H9 (cell line): ENCODE data around the gene PACC1. TPM values are rescaled to one million over a fixed set of nuclear protein-coding genes. Genes with fewer than 3 reads are reported as not detected.

Experiments
- DNase-seq: peaks from one replicate; pipeline ENCODE4 v3.0.0-alpha.2; 2017
- H2AFZ ChIP-seq: one replicate; pipeline ENCODE4 v1.6.1; 2013; ENCODE audit warnings: mild to moderate bottlenecking, low read length, control low read depth, moderate library complexity
- H2AK5ac ChIP-seq: 2 replicates; pipeline ENCODE4 v1.6.1; 2013; ENCODE audit warnings: low read length, control low read depth, mixed read lengths; ENCODE audit not compliant: insufficient read length
- H2BK120ac ChIP-seq: one replicate; pipeline ENCODE4 v1.6.1; 2013; ENCODE audit warnings: low read depth, mild to moderate bottlenecking, low read length, control low read depth, inconsistent platforms; ENCODE audit not compliant: poor library complexity, severe bottlenecking
- H2BK12ac ChIP-seq: 2 replicates; pipeline ENCODE4 v1.6.1; 2013; ENCODE audit warnings: low read length, control low read depth, mixed read lengths, low read depth; ENCODE audit not compliant: insufficient read length
- H2BK15ac ChIP-seq: 2 replicates; pipeline ENCODE4 v1.6.1; 2013; ENCODE audit warnings: low read depth, low read length, control low read depth
- H2BK20ac ChIP-seq: one replicate; pipeline ENCODE4 v1.6.1; 2013; ENCODE audit warnings: low read depth, mild to moderate bottlenecking, low read length, control low read depth, inconsistent platforms; ENCODE audit not compliant: poor library complexity, severe bottlenecking
- H2BK5ac ChIP-seq: 2 replicates; pipeline ENCODE4 v1.6.1; 2013; ENCODE audit warnings: low read length, control low read depth, mixed read lengths; ENCODE audit not compliant: insufficient read length
- H3K14ac ChIP-seq: 2 replicates; pipeline ENCODE4 v1.6.1; 2013; ENCODE audit warnings: low read length, control low read depth; ENCODE audit not compliant: insufficient read depth
- H3K18ac ChIP-seq: 2 replicates; pipeline ENCODE4 v1.6.1; 2013; ENCODE audit warnings: low read depth, mild to moderate bottlenecking, mixed read lengths, low read length, control low read depth; ENCODE audit not compliant: insufficient read length
- H3K23ac ChIP-seq: 2 replicates; pipeline ENCODE4 v1.6.1; 2013; ENCODE audit warnings: low read length, control low read depth, mixed read lengths, low read depth; ENCODE audit not compliant: insufficient read length
- H3K23me2 ChIP-seq: 2 replicates; pipeline ENCODE4 v1.6.1; 2013; ENCODE audit warnings: low read depth, mild to moderate bottlenecking, mixed read lengths, low read length, control low read depth; ENCODE audit not compliant: insufficient read length, poor library complexity, severe bottlenecking
- H3K27ac ChIP-seq: 2 replicates; pipeline ENCODE4 v1.5.1; 2013; ENCODE audit warnings: low read length, control low read depth, mixed read lengths, low read depth; ENCODE audit not compliant: insufficient read length
- H3K27me3 ChIP-seq: 2 replicates; pipeline ENCODE4 v1.6.1; 2013; ENCODE audit warnings: low read length, control low read depth, inconsistent platforms; ENCODE audit not compliant: insufficient read depth
- H3K4ac ChIP-seq: 2 replicates; pipeline ENCODE4 v1.6.1; 2013; ENCODE audit warnings: low read depth, mild to moderate bottlenecking, control low read depth, inconsistent platforms, low read length, moderate library complexity
- H3K4me1 ChIP-seq: 2 replicates; pipeline ENCODE4 v1.6.1; 2013; ENCODE audit warnings: low read length, control low read depth, inconsistent platforms; ENCODE audit not compliant: insufficient read depth
- H3K4me2 ChIP-seq: 2 replicates; pipeline ENCODE4 v1.6.1; 2013; ENCODE audit warnings: low read length, control low read depth, mixed read lengths; ENCODE audit not compliant: insufficient read length, insufficient read depth
- H3K56ac ChIP-seq: 2 replicates; pipeline ENCODE4 v1.6.1; 2013; ENCODE audit warnings: low read depth, mild to moderate bottlenecking, mixed read lengths, low read length, control low read depth; ENCODE audit not compliant: insufficient read length
- H3K79me1 ChIP-seq: 2 replicates; pipeline ENCODE4 v1.6.1; 2013; ENCODE audit warnings: low read depth, mild to moderate bottlenecking, moderate library complexity, low read length, control low read depth, inconsistent platforms; ENCODE audit not compliant: insufficient read depth, poor library complexity, severe bottlenecking
- H3K79me2 ChIP-seq: 2 replicates; pipeline ENCODE4 v1.6.1; 2013; ENCODE audit warnings: low read length, control low read depth, inconsistent platforms; ENCODE audit not compliant: insufficient read depth
- H3K9ac ChIP-seq: 2 replicates; pipeline ENCODE4 v1.6.1; 2013; ENCODE audit warnings: low read length, control low read depth, mixed read lengths; ENCODE audit not compliant: insufficient read length; ENCODE audit errors: extremely low read depth
- H3K9me3 ChIP-seq: one replicate; pipeline ENCODE4 v1.6.1; 2013; ENCODE audit warnings: low read depth, low read length, inconsistent platforms; ENCODE audit not compliant: control insufficient read depth
- H3T11ph ChIP-seq: one replicate; pipeline ENCODE4 v1.6.1; 2013; ENCODE audit warnings: mild to moderate bottlenecking, low read length, control low read depth, inconsistent platforms
- H4K20me1 ChIP-seq: one replicate; pipeline ENCODE4 v1.6.1; 2013; ENCODE audit not compliant: control insufficient read depth, insufficient read length, insufficient read depth
- H4K5ac ChIP-seq: 2 replicates; pipeline ENCODE4 v1.6.1; 2013; ENCODE audit warnings: low read depth, mild to moderate bottlenecking, mixed read lengths, low read length, control low read depth; ENCODE audit not compliant: insufficient read length
- H4K8ac ChIP-seq: replicated peaks from 2 replicates; pipeline ENCODE4 v1.6.1; 2013; ENCODE audit warnings: low read length, control low read depth, mixed read lengths, low read depth; ENCODE audit not compliant: insufficient read length
- H4K91ac ChIP-seq: 2 replicates; pipeline ENCODE4 v1.6.1; 2013; ENCODE audit warnings: low read depth, mild to moderate bottlenecking, moderate library complexity, mixed read lengths, low read length, control low read depth; ENCODE audit not compliant: insufficient read length
- H3K27ac Mint-ChIP-seq, 3 experiments: 2 replicates in 2 of 3; 3 replicates in 1 of 3; pipeline ENCODE4 v1.8.0; 2020 to 2021; ENCODE audit warnings: mixed read lengths in 3 of 3, mild to moderate bottlenecking in 1 of 3, moderate library complexity in 1 of 3
- H3K27me3 Mint-ChIP-seq: 2 replicates; pipeline ENCODE4 v1.8.0; 2021; ENCODE audit warnings: low read depth, mild to moderate bottlenecking, moderate library complexity, mixed read lengths
- H3K36me3 Mint-ChIP-seq, 3 experiments: 2 replicates in 2 of 3; 3 replicates in 1 of 3; pipeline ENCODE4 v1.8.0; 2020 to 2021; ENCODE audit warnings: low read depth in 3 of 3, mixed read lengths in 3 of 3; ENCODE audit not compliant: insufficient read depth in 1 of 3
- H3K4me1 Mint-ChIP-seq, 2 experiments: 2 replicates each; pipeline ENCODE4 v1.8.0; 2020; ENCODE audit warnings: mixed read lengths in 2 of 2
- H3K4me3 Mint-ChIP-seq, 2 experiments: 2 replicates in 1 of 2; 3 replicates in 1 of 2; pipeline ENCODE4 v1.8.0; 2020 to 2021; ENCODE audit warnings: mild to moderate bottlenecking in 2 of 2, mixed read lengths in 2 of 2, moderate library complexity in 1 of 2
- H3K9me3 Mint-ChIP-seq, 2 experiments: 2 replicates in 1 of 2; 3 replicates in 1 of 2; pipeline ENCODE4 v1.8.0; 2020; ENCODE audit warnings: mild to moderate bottlenecking in 2 of 2, mixed read lengths in 2 of 2, moderate library complexity in 1 of 2
- CTCF ChIP-seq: fragments of 200-600 bp; sonication (generic); conservative IDR thresholded peaks from 3 replicates; pipeline ENCODE4 v1.8.0; 2021; ENCODE audit warnings: antibody characterized with exemption, mild to moderate bottlenecking
- WGBS: extraction: QIAGEN DNeasy Blood & Tissue Kit; methylation state at CpG from one replicate; pipeline ENCODE4 v1.1.7; 2013; ENCODE audit warnings: missing lambda C conversion rate, low lambda C conversion rate, mixed read lengths; ENCODE audit not compliant: insufficient read length; ENCODE audit errors: extremely low coverage; 5-methylcytosine and 5-hydroxymethylcytosine counted together
- total RNA-seq: library from RNA; stranded (reverse); gene quantifications from 2 replicates; pipeline ENCODE4 v1.2.1, GENCODE V29; 2021

PACC1 gene
- total RNA-seq, 1 experiment from 2014 or later, result 10.9 TPM

GRCh38 chr1:212440419-212440818 lies 25.7 kb upstream of the PACC1 start:
- H4K5ac ChIP-seq, result no peak overlapping the region
- H3K23me2 ChIP-seq, result no peaks in the 10 kb centered on the region
- Mint-ChIP-seq H3K9me3 (no peaks in the 10 kb centered on the region), H3K27me3 (no peaks in the 10 kb centered on the region), H3K36me3 (peaks cover 2 to 7% (median 3%) of the 10 kb centered on the region in 3 experiments; a peak in 4 of 7 replicates), H3K4me1 (no peaks in the 10 kb centered on the region; a peak in 1 of 4 replicates), H3K4me3 (no peak overlapping the region), H3K27ac (0 out of 7 replicates have a peak overlapping the region, but pooled peaks of 1 of the 3 experiments have one; percentile 39)
- H3K79me1 ChIP-seq, result no peaks in the 10 kb centered on the region
- H4K8ac ChIP-seq, result no peak overlapping the region
- no peak overlapping the region for H3K9ac ChIP-seq
- DNase-seq, result no peak
- no peak for TF ChIP-seq CTCF
- no peaks in the 10 kb centered on the region for H3K27me3 ChIP-seq
- no peak overlapping the region for H2BK20ac ChIP-seq
- no peaks in the 10 kb centered on the region for H3K79me2 ChIP-seq
- H3K56ac ChIP-seq, result no peak overlapping the region
- H2BK12ac ChIP-seq, result no peak overlapping the region
- no peak overlapping the region for H2BK120ac ChIP-seq
- H3K23ac ChIP-seq, result no peak overlapping the region
- H3K18ac ChIP-seq, result no peak overlapping the region
- no peak overlapping the region for H3K4me2 ChIP-seq
- no peaks in the 10 kb centered on the region for H3K4me1 ChIP-seq
- no peak overlapping the region for H4K91ac ChIP-seq
- no CpG with 5 or more reads among the region's 9 CpGs for WGBS
- no peak overlapping the region for H3K14ac ChIP-seq
- no peak overlapping the region for H3T11ph ChIP-seq
- H2AFZ ChIP-seq, result no peak overlapping the region
- no peaks in the 10 kb centered on the region for H4K20me1 ChIP-seq
- no peak overlapping the region for H2BK15ac ChIP-seq
- H2AK5ac ChIP-seq, result no peak overlapping the region
- no peaks in the 10 kb centered on the region for H3K9me3 ChIP-seq
- no peak overlapping the region for H2BK5ac ChIP-seq
- H3K4ac ChIP-seq, result no peak overlapping the region
- H3K27ac ChIP-seq, result no peak overlapping the region
